Thymus (tissue), 11 donors: ENCODE measurements around the gene ICA1. TPM values are rescaled to one million over a fixed set of nuclear protein-coding genes. Genes with fewer than 3 reads are reported as not detected.
"Not testable (repeated sequence)": the region's sequence is repeated elsewhere in the genome, so short reads cannot be mapped to it uniquely, and the experiment has no call there.

Source experiments
- DNase-seq, 9 donors: peaks; one replicate each; pipeline ENCODE4 v3.0.0-alpha.2; 2013; ENCODE audit warnings: low spot score in 9 of 9, low read depth in 6 of 9, missing footprints in 1 of 9
- H3K27ac ChIP-seq, 2 donors: one replicate each; pipeline ENCODE4 v1.5.1; 2013; ENCODE audit warnings: control low read depth in 1 of 2, low read depth in 1 of 2, low read length in 1 of 2, mild to moderate bottlenecking in 1 of 2, moderate library complexity in 1 of 2
- H3K27me3 ChIP-seq, 2 donors: one replicate each; pipeline ENCODE4 v1.5.1; 2013; ENCODE audit warnings: low read length in 1 of 2; ENCODE audit not compliant: control insufficient read depth in 2 of 2, insufficient read depth in 1 of 2
- H3K36me3 ChIP-seq, 2 donors: one replicate each; pipeline ENCODE4 v1.5.1; 2013; ENCODE audit warnings: low read length in 1 of 2, mild to moderate bottlenecking in 1 of 2, moderate library complexity in 1 of 2; ENCODE audit not compliant: control insufficient read depth in 2 of 2, insufficient read depth in 2 of 2
- H3K4me1 ChIP-seq, 2 donors: one replicate each; pipeline ENCODE4 v1.5.1; 2013; ENCODE audit warnings: low read length in 2 of 2; ENCODE audit not compliant: control insufficient read depth in 2 of 2, insufficient read depth in 2 of 2
- H3K4me3 ChIP-seq, 2 donors: one replicate each; pipeline ENCODE4 v1.5.1; 2013; ENCODE audit warnings: low read length in 2 of 2, control low read depth in 1 of 2, mild to moderate bottlenecking in 1 of 2
- H3K9me3 ChIP-seq, 2 donors: one replicate each; pipeline ENCODE4 v1.5.1; 2013; ENCODE audit warnings: low read length in 1 of 2, mild to moderate bottlenecking in 1 of 2; ENCODE audit not compliant: control insufficient read depth in 2 of 2, insufficient read depth in 1 of 2
- WGBS: extraction: QIAGEN DNeasy Blood & Tissue Kit; methylation state at CpG from one replicate; pipeline ENCODE4 v1.1.7; 2013; 5-methylcytosine and 5-hydroxymethylcytosine counted together
- polyA plus RNA-seq: library from polyadenylated mRNA; stranded (reverse); fragments of 200-250 nt; gene quantifications from one replicate; pipeline ENCODE4 v1.2.3, GENCODE V29; 2013
- total RNA-seq: library from RNA; stranded (reverse); fragments of 120-200 nt; gene quantifications from one replicate; pipeline ENCODE4 v1.2.4, GENCODE V29; 2013
- donor health status: healthy.

ICA1 gene
- total and polyA plus RNA-seq, 2 donors: 6.3 to 18.5 TPM

DNA sequence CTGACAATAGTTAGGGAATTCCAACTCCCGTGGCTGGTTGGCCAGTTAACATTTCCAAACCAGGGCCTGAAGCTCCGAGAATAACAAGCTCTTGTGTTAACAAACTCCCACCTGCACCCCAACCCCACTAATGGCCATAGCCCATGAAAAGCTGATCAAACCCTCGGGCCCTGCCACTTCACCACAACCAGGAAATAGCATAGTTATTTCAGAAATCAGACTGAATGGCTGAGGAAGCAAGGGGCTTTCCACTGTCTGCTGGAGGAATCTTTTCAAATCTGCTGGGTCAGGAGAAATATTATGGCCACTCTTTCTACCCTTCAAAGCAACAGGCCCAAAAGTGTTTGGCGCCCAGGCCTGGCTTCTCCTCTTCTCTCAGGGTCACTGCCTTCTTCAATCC, 147.8 kb downstream of the ICA1 start:
- no peak for DNase-seq
- H3K9me3 ChIP-seq: peaks cover 0 to 14% of the 10 kb centered on the region in 2 donors
- peaks cover 22 to 37% of the 10 kb centered on the region in 2 donors for H3K4me1 ChIP-seq
- H3K36me3 ChIP-seq: no peaks in the 10 kb centered on the region
- no peak overlapping the region for H3K27ac ChIP-seq
- H3K27me3 ChIP-seq: no peaks in the 10 kb centered on the region
- no peak overlapping the region for H3K4me3 ChIP-seq
- WGBS: 95% methylated on average over 4 of the region's 4 CpGs

DNA sequence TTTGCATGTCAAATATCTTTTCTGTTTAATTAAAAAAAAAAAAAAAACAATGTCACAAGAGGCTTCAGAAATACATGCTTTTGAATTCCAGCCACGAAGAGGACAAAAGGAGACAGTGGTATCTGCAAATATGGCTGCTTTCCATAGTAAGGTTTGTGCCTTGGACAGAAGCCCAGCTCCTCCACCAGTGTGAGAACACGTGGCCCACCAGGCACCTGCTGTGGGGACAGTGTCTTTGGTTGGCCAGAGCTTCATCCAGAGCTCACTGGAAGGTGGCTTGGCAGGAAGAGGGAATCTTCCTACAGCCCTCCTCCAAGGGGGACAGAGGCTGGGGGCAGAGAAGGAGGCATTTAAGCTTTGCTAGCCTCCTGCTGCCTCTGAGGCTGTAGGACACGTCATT, 148.8 kb downstream of the ICA1 start:
- WGBS: 96% methylated on average over 3 of the region's 3 CpGs
- peaks cover 0 to 14% of the 10 kb centered on the region in 2 donors for H3K9me3 ChIP-seq
- H3K27ac ChIP-seq: no peak overlapping the region
- DNase-seq: no peak
- H3K4me3 ChIP-seq: no peak overlapping the region
- peaks cover 22 to 30% of the 10 kb centered on the region in 2 donors for H3K4me1 ChIP-seq
- H3K36me3 ChIP-seq: no peaks in the 10 kb centered on the region
- H3K27me3 ChIP-seq: no peaks in the 10 kb centered on the region

DNA sequence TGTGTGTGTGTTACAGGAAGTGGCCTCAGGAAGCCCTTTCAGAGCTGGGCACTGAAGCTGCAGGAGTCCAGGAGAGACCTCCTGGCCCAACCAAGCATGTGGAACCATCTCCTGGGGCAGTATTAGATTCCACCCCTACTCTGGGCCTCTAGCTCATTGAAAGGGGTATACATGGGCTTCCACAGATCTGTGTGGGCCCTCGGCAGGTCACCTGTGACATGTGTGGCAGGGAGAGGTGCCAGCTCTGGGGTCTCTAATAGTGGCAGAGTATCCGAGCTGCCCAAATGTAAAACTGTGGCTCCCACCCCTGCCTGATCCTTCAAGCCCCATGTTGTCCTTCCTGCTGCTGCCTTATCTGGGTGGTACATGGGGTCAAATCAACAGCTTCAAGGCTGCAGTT, 149.3 kb downstream of the ICA1 start:
- no peak for DNase-seq
- Histone ChIP-seq H3K27me3 (no peaks in the 10 kb centered on the region), H3K9me3 (peaks cover 0 to 14% of the 10 kb centered on the region in 2 donors), H3K4me3 (no peak overlapping the region), H3K27ac (no peak overlapping the region), H3K4me1 (peaks cover 22 to 30% of the 10 kb centered on the region in 2 donors), H3K36me3 (no peaks in the 10 kb centered on the region)
- WGBS: 97% methylated on average over 2 of the region's 2 CpGs

DNA sequence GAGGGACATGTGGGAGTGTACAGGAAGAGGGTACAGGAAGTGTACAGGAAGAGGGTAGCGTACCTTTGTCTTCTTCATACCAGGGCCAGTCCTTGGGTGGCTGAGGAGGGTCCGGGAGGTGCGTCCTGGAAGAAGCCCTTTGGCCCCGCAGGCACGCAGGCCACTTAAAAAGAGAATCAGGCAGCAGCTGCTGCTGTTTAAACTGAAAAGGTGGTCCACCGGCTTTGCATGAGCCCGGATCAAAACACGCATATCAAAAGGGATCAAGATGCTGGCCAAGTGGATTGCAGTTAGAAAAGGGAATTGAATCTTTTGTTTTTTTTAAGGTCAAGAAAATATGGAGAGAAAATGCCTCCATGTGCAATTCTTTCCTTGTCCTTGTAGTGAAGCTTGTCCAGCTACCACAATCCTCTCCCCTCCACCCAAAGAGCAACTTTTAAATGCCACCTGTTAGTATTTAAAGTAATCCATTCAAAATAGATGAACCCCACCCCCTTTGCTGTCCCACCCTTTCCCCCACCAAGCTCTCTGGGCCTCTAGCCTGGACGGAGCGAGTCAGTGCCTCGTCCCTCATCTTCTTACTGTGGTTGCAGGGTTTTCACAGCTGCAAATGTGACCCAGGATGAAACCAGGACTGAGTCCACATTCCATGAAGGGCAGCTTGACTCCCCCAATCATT, 150.5 kb downstream of the ICA1 start:
- Histone ChIP-seq H3K27me3 (no peaks in the 10 kb centered on the region), H3K27ac (no peak overlapping the region), H3K4me1 (peaks cover 22 to 30% of the 10 kb centered on the region in 2 donors), H3K4me3 (no peak overlapping the region), H3K9me3 (peaks cover 0 to 14% of the 10 kb centered on the region in 2 donors), H3K36me3 (no peaks in the 10 kb centered on the region)
- WGBS: 96% methylated on average over 11 of the region's 11 CpGs
- DNase-seq: no peak

DNA sequence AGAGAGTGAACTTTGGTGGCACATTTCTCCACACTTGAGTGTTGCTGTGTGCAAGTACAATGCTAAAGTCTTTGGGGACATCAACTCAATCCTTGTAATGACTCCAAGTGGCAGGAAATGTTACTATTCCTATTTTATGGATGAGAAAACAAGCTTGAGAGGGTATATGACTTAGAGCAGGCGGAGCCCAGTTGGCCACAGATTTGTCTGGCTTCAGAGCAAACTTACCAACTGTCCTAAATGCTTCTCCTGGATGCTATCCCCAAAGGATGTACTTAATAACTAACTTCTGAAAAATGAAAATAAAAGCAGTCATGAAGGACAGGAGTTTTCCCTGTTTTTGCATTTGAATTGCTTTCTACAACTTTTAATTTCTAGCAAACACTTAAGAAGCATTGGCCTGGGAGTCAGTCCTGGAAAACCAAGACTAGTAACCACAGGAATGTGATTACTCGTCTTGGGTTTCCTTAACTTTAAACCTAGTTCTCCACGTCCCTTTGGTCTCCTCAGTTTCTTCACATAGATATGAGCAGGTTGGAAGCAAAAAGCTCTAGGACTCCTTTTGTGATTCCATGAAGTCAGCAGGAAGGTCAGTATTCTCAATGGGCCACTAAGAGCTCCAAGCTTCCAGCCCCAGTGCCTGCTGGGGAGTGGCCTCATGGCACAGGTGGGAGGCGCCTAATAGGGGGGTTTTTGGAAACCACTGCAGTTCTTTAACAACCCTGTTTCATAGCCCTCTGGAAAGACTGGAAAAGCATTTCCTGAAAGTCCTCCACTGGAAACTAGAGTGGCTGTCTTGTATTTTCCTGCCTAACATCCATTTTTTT, 152.6 kb downstream of the ICA1 start:
- 94% methylated on average over 4 of the region's 4 CpGs for WGBS
- Histone ChIP-seq H3K4me1 (peaks cover 5 to 17% of the 10 kb centered on the region in 2 donors), H3K9me3 (peaks cover 0 to 13% of the 10 kb centered on the region in 2 donors), H3K27ac (no peak overlapping the region), H3K36me3 (no peaks in the 10 kb centered on the region), H3K27me3 (no peaks in the 10 kb centered on the region), H3K4me3 (no peak overlapping the region)
- no peak for DNase-seq

DNA sequence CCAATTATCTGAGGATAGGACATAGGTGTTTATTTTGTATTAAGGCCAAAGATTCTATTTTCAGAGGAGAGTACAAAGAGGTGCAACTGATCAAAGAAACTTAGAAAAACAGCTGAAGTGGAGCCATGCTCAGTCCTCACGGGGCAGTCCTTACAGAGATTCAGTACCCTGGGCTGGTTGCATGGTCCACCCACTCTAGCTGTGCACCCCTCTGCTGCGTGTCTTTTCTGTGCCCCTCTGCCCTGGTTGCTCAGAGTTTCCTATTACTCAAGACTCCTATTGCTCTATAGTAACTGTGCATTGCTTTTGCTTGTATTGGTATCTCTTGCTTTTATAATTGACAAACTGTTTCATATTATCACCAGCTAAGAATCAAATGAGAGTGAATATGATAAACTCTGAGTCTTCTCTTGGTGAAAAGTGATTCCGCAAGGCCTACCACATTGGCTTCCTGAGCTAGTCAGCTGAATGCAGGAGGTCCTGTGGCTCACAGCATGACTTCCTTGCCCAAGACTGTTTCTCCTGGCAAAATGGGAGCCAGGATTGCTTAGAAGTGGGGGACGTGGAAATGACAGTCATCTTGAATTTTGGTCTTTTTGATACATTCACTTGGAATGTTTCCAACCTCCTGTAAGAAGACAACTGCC, 156.4 kb downstream of the ICA1 start:
- H3K4me3 ChIP-seq: no peak overlapping the region
- no peaks in the 10 kb centered on the region for H3K27me3 ChIP-seq
- H3K4me1 ChIP-seq: peaks cover 0 to 5% of the 10 kb centered on the region in 2 donors
- 72% methylated on average over 4 of the region's 4 CpGs for WGBS
- no peaks in the 10 kb centered on the region for H3K9me3 ChIP-seq
- H3K36me3 ChIP-seq: no peaks in the 10 kb centered on the region
- DNase-seq: no peak
- H3K27ac ChIP-seq: no peak overlapping the region

DNA sequence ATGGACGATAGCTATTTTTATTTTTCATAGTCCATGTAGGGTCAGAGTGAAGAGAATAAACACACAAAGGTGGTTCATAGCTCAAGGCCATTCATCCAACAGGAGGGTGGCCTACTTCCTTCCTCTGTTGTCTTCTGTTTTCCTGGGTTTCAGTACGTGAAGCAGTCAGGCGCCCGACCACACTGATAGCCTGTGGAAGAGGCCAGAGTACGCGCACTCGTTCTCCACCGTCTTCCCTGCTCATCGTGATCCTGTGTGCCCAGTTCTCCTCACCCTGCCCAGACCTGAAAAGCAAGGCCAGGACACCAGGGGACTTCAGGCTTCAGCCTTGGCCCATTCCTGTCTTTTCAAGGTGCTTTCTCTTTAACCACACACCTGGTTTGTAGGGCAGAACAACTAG, 158.7 kb downstream of the ICA1 start:
- Histone ChIP-seq H3K27ac (no peak overlapping the region), H3K9me3 (no peaks in the 10 kb centered on the region), H3K27me3 (no peaks in the 10 kb centered on the region), H3K4me3 (no peak overlapping the region), H3K36me3 (no peaks in the 10 kb centered on the region), H3K4me1 (peaks cover 0 to 5% of the 10 kb centered on the region in 2 donors)
- WGBS: 87% methylated on average over 9 of the region's 9 CpGs
- DNase-seq: no peak

DNA sequence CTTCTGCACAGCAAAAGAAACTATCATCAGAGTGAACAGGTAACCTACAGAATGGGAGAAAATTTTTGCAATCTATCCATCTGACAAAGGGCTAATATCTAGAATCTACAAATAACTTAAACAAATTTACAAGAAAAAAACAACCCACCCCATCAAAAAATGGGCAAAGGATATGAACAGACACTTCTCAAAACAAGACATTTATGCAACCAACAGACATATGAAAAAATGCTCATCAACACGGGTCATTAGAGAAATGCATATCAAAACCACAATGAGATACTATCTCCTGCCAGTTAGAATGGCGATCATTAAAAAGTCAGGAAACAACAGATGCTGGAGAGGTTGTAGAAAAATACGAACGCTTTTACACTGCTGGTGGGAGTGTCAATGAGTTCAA, 160.7 kb downstream of the ICA1 start:
- not testable (repeated sequence) for H3K4me3 ChIP-seq, H3K9me3 ChIP-seq, H3K36me3 ChIP-seq, H3K27me3 ChIP-seq, H3K27ac ChIP-seq, DNase-seq, H3K4me1 ChIP-seq
- WGBS: 90% methylated on average over 4 of the region's 4 CpGs
